ENCODE results near the gene ARHGEF3.

- TF ChIP-seq CTCF (IDR thresholded peaks at IDR 0.05; ENCODE audit: low read length), result no peak
- TF ChIP-seq EZH2phosphoT487 (IDR thresholded peaks at IDR 0.05; ENCODE audit: low read length), result no peak
- TF ChIP-seq EZH2 (optimal IDR thresholded peaks at IDR 0.05; ENCODE audit: low read depth, low read length), result no peak
These were observed 30.4 kb downstream of the ARHGEF3 start for GRCh38 chr3:56771376-56771775.

Data from MM.1S (cell line).